WERI-Rb-1 (cell line): Measurements from ENCODE around the gene FRMD4A.

Source experiments
- DNase-seq: peaks from one replicate; pipeline ENCODE4 v3.0.0-alpha.2; 2020
- H3K27ac ChIP-seq: fragments of 250-450 bp; sonication (Bioruptor Pico); 2 replicates; pipeline ENCODE4 v1.5.1; 2020; ENCODE audit warnings: mild to moderate bottlenecking, moderate library complexity
- H3K27me3 ChIP-seq: fragments of 250-450 bp; sonication (Bioruptor Pico); 2 replicates; pipeline ENCODE4 v1.5.1; 2021; ENCODE audit warnings: mild to moderate bottlenecking, low read depth, moderate library complexity; ENCODE audit not compliant: insufficient read depth, severe bottlenecking
- H3K36me3 ChIP-seq: fragments of 250-450 bp; sonication (Bioruptor Pico); 2 replicates; pipeline ENCODE4 v1.5.1; 2020; ENCODE audit warnings: mild to moderate bottlenecking, moderate library complexity
- H3K4me3 ChIP-seq: 2 replicates; pipeline ENCODE4 v1.5.1; 2011; ENCODE audit warnings: low read depth, mild to moderate bottlenecking, control low read depth, low read length
- H3K9me3 ChIP-seq: fragments of 250-450 bp; sonication (Bioruptor Pico); 2 replicates; pipeline ENCODE4 v1.5.1; 2021; ENCODE audit warnings: mild to moderate bottlenecking, moderate library complexity; ENCODE audit not compliant: severe bottlenecking
- CTCF ChIP-seq: IDR thresholded peaks from 2 replicates; pipeline ENCODE4 v1.5.1; 2011; ENCODE audit warnings: low read depth, mild to moderate bottlenecking, control low read depth, inconsistent platforms, low read length

The FRMD4A gene

DNA sequence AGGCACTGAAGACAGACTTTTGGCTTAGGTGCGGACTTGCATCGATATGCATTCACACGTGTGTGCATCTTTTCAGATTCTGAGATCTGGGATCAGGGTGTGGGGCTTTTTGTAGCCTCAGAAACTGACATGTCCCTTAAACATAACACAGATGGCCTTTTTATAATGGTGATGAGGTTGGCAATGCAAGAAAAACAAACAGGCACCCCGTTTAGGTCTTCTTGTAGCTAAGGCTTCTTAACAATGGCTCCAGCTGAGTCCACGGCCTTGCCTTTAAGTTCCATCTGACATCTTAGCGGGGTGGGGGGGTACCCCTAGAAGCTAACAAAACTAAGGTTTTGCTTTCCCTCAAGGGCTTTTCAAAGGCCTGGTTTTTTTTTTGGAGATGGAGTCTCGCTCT lies 597.7 kb downstream of the FRMD4A start:
- H3K9me3 ChIP-seq: no peaks in the 10 kb centered on the region
- H3K27me3 ChIP-seq: no peaks in the 10 kb centered on the region
- no peak for DNase-seq
- H3K4me3 ChIP-seq: no peak overlapping the region
- no peaks in the 10 kb centered on the region for H3K36me3 ChIP-seq
- no peak for TF ChIP-seq CTCF
- no peak overlapping the region for H3K27ac ChIP-seq

DNA sequence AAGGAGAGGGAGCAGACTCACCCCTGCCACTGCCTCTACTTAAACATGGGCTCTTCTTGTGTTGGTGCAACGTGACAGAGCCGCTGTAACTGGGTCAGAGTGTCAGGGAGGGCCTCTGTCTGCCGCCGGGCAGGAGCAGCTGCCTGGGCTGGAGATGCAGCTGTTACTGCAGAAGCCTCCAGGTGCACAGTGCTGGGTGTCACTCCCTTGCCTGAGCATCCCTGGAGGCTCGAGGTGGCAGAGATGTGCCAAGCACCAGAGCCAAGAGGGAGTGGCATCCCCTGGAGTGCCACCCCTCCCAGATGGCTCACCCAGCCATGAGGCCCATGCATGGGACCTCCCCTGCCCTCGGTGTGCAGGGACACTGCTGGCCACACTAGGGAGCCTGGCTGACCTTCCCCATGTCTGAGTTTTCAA lies 598.3 kb downstream of the FRMD4A start:
- no peaks in the 10 kb centered on the region for H3K9me3 ChIP-seq
- no peak for TF ChIP-seq CTCF
- no peaks in the 10 kb centered on the region for H3K36me3 ChIP-seq
- H3K4me3 ChIP-seq: no peak overlapping the region
- no peak overlapping the region for H3K27ac ChIP-seq
- H3K27me3 ChIP-seq: no peaks in the 10 kb centered on the region
- DNase-seq: no peak

DNA sequence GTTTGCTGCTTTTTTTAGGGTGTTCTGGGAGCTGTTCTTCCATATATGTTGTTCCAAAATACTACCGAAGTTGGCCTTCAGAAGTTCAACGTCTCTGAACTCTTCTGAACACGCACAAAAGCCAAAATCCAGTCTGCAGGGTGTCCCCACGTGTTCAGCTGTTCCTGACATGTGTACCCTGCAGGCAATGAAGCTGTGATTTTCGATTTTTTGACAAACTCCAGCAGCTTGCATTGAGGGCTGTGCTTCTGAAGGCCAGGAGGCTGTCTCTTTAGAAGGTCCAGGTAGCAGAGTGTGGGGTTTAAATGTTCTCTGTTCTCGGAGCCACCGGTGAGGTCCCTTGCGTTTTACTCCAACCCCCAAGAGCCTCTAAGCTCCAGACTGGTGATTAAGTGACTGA lies 598.9 kb downstream of the FRMD4A start:
- no peak for TF ChIP-seq CTCF
- H3K4me3 ChIP-seq: no peak overlapping the region
- H3K9me3 ChIP-seq: no peaks in the 10 kb centered on the region
- DNase-seq: no peak
- H3K27me3 ChIP-seq: no peaks in the 10 kb centered on the region
- no peak overlapping the region for H3K27ac ChIP-seq
- no peaks in the 10 kb centered on the region for H3K36me3 ChIP-seq

DNA sequence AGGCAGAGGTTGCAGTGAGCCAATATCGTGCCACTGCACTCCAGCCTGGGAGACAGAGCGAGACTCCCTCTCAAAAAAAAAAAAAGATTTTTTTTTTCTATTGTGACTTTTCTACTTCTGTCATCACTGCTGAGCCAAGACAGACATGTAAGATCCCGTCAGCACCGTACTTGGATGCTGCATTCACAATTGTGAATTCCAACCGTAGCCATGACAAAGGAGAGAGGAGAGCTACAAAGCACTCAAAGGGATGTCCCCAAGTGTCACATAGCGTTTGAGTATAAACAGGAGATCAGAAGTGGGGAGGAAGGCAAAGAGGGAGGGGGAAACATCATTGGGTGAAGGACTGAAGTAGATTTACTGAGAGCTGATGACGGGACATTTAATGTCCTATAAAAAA lies 599.8 kb downstream of the FRMD4A start:
- H3K36me3 ChIP-seq: no peaks in the 10 kb centered on the region
- TF ChIP-seq CTCF: no peak
- no peaks in the 10 kb centered on the region for H3K9me3 ChIP-seq
- H3K27me3 ChIP-seq: no peaks in the 10 kb centered on the region
- DNase-seq: no peak
- H3K27ac ChIP-seq: no peak overlapping the region
- no peak overlapping the region for H3K4me3 ChIP-seq

DNA sequence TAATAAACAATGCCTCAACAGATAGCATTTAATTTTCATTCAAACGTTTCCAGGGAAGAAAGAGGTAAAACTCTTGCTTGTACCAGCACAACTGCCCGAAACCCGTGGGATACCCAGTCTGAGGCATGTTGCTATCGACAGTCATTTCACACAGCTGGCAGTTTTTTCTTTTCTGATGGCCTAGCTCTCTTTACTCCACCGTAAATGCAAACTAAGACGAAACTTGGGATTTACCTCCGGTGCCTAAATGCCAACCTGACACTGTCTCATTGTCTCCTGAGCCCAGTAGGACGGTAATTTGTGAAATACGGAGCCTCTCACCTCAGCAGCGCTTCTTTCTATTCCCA lies 600.4 kb downstream of the FRMD4A start:
- no peak overlapping the region for H3K4me3 ChIP-seq
- TF ChIP-seq CTCF: no peak

GRCh38 chr10:13729586-13730305 lies 601.0 kb downstream of the FRMD4A start:
- H3K36me3 ChIP-seq: no peaks in the 10 kb centered on the region
- DNase-seq: peak; percentile 12
- no peaks in the 10 kb centered on the region for H3K9me3 ChIP-seq
- no peaks in the 10 kb centered on the region for H3K27me3 ChIP-seq
- no peak for TF ChIP-seq CTCF
- H3K4me3 ChIP-seq: no peak overlapping the region
- no peak overlapping the region for H3K27ac ChIP-seq

More for the DNA sequence above, 600.4 kb downstream of the FRMD4A start:
- Histone ChIP-seq H3K27ac (no peak overlapping the region), H3K36me3 (no peaks in the 10 kb centered on the region), H3K9me3 (no peaks in the 10 kb centered on the region), H3K27me3 (no peaks in the 10 kb centered on the region)
- DNase-seq: no peak
